KMS-11 (cell line): Measurements from ENCODE around the gene FXR2.

ENCODE experiments used
- H2AFZ ChIP-seq: fragments of 200-600 bp; sonication (generic); 2 replicates; pipeline ENCODE4 v1.6.1; 2016; ENCODE audit warnings: antibody characterized with exemption, mixed run types, low read depth
- H3K27ac ChIP-seq: fragments of 200-600 bp; sonication (generic); 2 replicates; pipeline ENCODE4 v1.6.1; 2016; ENCODE audit warnings: mild to moderate bottlenecking, mixed run types
- H3K27me3 ChIP-seq: fragments of 200-600 bp; sonication (generic); 2 replicates; pipeline ENCODE4 v1.6.1; 2017; ENCODE audit warnings: mild to moderate bottlenecking, low read depth, mixed run types, moderate library complexity; ENCODE audit not compliant: insufficient read depth
- H3K36me3 ChIP-seq: fragments of 200-600 bp; sonication (generic); 2 replicates; pipeline ENCODE4 v1.6.1; 2017; ENCODE audit warnings: mild to moderate bottlenecking, mixed run types; ENCODE audit not compliant: insufficient read depth
- H3K4me1 ChIP-seq: fragments of 200-600 bp; sonication (generic); 2 replicates; pipeline ENCODE4 v1.6.1; 2016; ENCODE audit warnings: mild to moderate bottlenecking, low read depth, mixed run types; ENCODE audit not compliant: poor library complexity, severe bottlenecking
- H3K4me2 ChIP-seq: fragments of 200-600 bp; sonication (generic); 2 replicates; pipeline ENCODE4 v1.7.0; 2016; ENCODE audit warnings: mild to moderate bottlenecking, mixed run types
- H3K4me3 ChIP-seq: fragments of 200-600 bp; sonication (generic); IDR thresholded peaks from 2 replicates; pipeline ENCODE4 v1.6.1; 2017; ENCODE audit warnings: low read depth, low read length, mixed read lengths; ENCODE audit not compliant: insufficient read depth
- H3K79me2 ChIP-seq: fragments of 200-600 bp; sonication (generic); 2 replicates; pipeline ENCODE4 v1.6.1; 2016; ENCODE audit warnings: low read depth, mixed run types; ENCODE audit not compliant: insufficient read depth
- H3K9ac ChIP-seq: fragments of 200-600 bp; sonication (generic); 2 replicates; pipeline ENCODE4 v1.6.1; 2016; ENCODE audit warnings: mild to moderate bottlenecking, mixed run types
- H4K20me1 ChIP-seq: fragments of 200-600 bp; sonication (generic); 2 replicates; pipeline ENCODE4 v1.6.1; 2016; ENCODE audit warnings: mild to moderate bottlenecking, mixed run types; ENCODE audit not compliant: insufficient read depth
- TF ChIP-seq, protein P1 (sequence below): fragments of 200-600 bp; sonication (generic); conservative IDR thresholded peaks from 2 replicates; pipeline ENCODE4 v1.6.1; 2017; ENCODE audit warnings: low read depth, mild to moderate bottlenecking, antibody characterized with exemption, low read length, moderate library complexity, mixed read lengths

Gene FXR2

GRCh38 chr17:7636163-7636562 is 21.5 kb upstream of the FXR2 start:
- Histone ChIP-seq H3K79me2 (no peaks in the 10 kb centered on the region), H3K27ac (no peak overlapping the region), H3K36me3 (no peaks in the 10 kb centered on the region), H3K4me1 (peaks cover 3% of the 10 kb centered on the region), H3K4me3 (no peak overlapping the region), H3K27me3 (no peaks in the 10 kb centered on the region), H3K4me2 (no peak overlapping the region), H3K9ac (no peak overlapping the region), H4K20me1 (no peaks in the 10 kb centered on the region), H2AFZ (no peak overlapping the region)
- TF ChIP-seq, protein P1, sequence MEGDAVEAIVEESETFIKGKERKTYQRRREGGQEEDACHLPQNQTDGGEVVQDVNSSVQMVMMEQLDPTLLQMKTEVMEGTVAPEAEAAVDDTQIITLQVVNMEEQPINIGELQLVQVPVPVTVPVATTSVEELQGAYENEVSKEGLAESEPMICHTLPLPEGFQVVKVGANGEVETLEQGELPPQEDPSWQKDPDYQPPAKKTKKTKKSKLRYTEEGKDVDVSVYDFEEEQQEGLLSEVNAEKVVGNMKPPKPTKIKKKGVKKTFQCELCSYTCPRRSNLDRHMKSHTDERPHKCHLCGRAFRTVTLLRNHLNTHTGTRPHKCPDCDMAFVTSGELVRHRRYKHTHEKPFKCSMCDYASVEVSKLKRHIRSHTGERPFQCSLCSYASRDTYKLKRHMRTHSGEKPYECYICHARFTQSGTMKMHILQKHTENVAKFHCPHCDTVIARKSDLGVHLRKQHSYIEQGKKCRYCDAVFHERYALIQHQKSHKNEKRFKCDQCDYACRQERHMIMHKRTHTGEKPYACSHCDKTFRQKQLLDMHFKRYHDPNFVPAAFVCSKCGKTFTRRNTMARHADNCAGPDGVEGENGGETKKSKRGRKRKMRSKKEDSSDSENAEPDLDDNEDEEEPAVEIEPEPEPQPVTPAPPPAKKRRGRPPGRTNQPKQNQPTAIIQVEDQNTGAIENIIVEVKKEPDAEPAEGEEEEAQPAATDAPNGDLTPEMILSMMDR = no peak

DNA sequence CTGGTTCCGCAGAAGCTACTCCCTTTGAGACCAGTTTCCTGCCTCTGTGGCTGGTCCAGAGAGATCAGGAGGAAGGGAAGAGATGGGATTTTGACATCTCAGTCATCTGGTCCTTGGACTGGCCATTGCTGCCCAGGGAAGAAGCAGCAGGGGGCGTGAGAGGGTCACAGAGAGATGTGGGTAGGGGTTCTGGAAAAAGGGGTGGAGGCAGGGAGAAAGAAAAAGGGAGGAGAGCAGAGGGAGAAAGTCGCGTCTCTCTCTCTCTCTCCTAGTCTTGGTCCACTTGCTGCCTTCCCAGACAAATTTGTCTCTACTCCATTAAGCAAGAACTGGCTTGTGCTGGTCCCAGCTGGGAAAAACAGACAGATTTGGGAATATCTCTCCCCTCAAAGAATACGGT is 19.7 kb upstream of the FXR2 start:
- TF ChIP-seq, protein P1 = no peak
- Histone ChIP-seq H3K27me3 (no peaks in the 10 kb centered on the region), H4K20me1 (no peaks in the 10 kb centered on the region), H3K4me2 (no peak overlapping the region), H3K79me2 (no peaks in the 10 kb centered on the region), H3K27ac (no peak overlapping the region), H2AFZ (no peak overlapping the region), H3K4me1 (peaks cover 3% of the 10 kb centered on the region), H3K9ac (no peak overlapping the region), H3K36me3 (no peaks in the 10 kb centered on the region), H3K4me3 (no peak overlapping the region)

GRCh38 chr17:7633093-7633492 is 18.4 kb upstream of the FXR2 start:
- Histone ChIP-seq H3K4me2 (no peak overlapping the region), H4K20me1 (no peaks in the 10 kb centered on the region), H3K27me3 (no peaks in the 10 kb centered on the region), H3K27ac (no peak overlapping the region), H3K4me3 (no peak overlapping the region), H2AFZ (no peak overlapping the region), H3K79me2 (no peaks in the 10 kb centered on the region), H3K4me1 (peaks cover 3% of the 10 kb centered on the region), H3K9ac (no peak overlapping the region), H3K36me3 (no peaks in the 10 kb centered on the region)
- TF ChIP-seq, protein P1 = no peak

DNA sequence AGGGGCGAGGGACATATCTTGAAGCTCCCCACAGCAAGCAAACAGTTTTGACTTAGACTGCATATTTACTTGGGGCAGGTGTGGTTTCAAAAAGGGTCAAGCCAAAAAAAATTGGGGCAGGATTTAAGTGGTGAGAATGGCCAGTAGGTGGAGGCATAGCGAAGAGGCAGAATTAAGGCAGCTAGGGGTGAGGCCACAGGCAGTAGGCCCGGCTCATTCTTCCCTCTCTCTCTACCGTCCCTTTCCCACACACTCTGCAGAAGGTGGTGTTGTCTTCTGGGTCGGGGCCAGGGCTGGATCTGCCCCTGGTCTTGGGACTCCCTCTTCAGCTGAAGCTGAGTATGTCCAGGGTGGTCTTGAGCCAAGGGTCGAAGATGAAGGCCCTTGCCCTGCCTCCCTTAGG is 17.8 kb upstream of the FXR2 start:
- Histone ChIP-seq H3K9ac (no peak overlapping the region), H2AFZ (no peak overlapping the region), H3K4me2 (no peak overlapping the region), H3K79me2 (no peaks in the 10 kb centered on the region), H3K27ac (no peak overlapping the region), H3K36me3 (no peaks in the 10 kb centered on the region), H3K27me3 (no peaks in the 10 kb centered on the region), H4K20me1 (no peaks in the 10 kb centered on the region), H3K4me3 (no peak overlapping the region), H3K4me1 (peaks cover 3% of the 10 kb centered on the region)
- TF ChIP-seq, protein P1 = no peak
